Uterus (tissue), 2 donors: ENCODE results near the gene DDX51.

Source experiments
- POLR2A ChIP-seq, 2 donors: fragments of 450-650 bp; IDR thresholded peaks; one replicate each; pipeline ENCODE4 v1.6.1; 2016; ENCODE audit warnings: antibody characterized with exemption in 2 of 2, mild to moderate bottlenecking in 1 of 2, moderate library complexity in 1 of 2
- TF ChIP-seq, protein P1 (sequence below), 4 experiments: fragments of 200-600 bp in 2 of 4; fragments of 450-650 bp in 2 of 4; sonication (generic) in 2 of 4; IDR thresholded peaks; one replicate each; pipeline ENCODE4 v1.5.1; 2016 to 2019; ENCODE audit warnings: antibody characterized with exemption in 4 of 4, mild to moderate bottlenecking in 2 of 4, moderate library complexity in 1 of 4

DNA sequence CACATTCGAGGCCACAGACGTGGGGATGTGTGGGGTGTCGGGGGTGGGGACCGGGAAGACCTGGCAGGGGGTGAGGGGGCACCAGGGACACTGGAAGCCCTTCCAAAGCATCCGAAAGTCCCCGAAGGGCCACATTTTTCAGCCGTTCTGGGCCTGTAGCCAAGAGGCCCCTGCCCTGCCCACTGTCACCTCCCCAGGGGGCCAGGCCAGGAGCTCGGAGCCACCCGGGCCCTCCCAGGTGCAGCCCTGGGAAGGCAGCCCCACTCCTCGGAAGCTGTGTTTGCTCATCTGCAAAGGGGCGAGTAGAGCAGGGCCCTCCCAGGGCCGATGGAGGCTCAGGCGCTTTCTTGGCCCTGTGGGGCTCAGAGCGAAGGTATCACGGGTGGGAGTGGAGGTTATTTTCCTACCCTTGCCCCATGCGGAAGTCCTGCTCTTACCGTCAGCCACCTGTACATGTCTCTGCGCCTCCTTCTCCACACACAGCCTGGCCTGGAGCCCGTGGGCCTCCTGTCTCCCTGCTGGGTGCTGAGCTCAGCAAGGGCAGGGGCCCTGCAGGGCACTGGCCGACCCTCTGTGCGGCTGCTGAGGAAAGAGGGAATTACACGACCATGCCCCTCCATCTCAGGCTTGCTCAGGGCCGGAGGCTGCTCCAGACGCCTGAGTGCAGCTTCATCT is 27.3 kb upstream of the DDX51 start:
- TF ChIP-seq, protein P1, sequence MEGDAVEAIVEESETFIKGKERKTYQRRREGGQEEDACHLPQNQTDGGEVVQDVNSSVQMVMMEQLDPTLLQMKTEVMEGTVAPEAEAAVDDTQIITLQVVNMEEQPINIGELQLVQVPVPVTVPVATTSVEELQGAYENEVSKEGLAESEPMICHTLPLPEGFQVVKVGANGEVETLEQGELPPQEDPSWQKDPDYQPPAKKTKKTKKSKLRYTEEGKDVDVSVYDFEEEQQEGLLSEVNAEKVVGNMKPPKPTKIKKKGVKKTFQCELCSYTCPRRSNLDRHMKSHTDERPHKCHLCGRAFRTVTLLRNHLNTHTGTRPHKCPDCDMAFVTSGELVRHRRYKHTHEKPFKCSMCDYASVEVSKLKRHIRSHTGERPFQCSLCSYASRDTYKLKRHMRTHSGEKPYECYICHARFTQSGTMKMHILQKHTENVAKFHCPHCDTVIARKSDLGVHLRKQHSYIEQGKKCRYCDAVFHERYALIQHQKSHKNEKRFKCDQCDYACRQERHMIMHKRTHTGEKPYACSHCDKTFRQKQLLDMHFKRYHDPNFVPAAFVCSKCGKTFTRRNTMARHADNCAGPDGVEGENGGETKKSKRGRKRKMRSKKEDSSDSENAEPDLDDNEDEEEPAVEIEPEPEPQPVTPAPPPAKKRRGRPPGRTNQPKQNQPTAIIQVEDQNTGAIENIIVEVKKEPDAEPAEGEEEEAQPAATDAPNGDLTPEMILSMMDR (IDR thresholded peaks at IDR 0.05): no peak
- no peak for TF ChIP-seq POLR2A (IDR thresholded peaks at IDR 0.05)
